ENCODE data around the gene GRM7. TPM values are rescaled to one million over a fixed set of nuclear protein-coding genes. Genes with fewer than 3 reads are reported as not detected.

GRM7 gene
- total and polyA plus RNA-seq, 9 of the 15 experiments (the other 6 are each of a cell fraction or from before 2014, with no cell fraction given), result not detected

DNA sequence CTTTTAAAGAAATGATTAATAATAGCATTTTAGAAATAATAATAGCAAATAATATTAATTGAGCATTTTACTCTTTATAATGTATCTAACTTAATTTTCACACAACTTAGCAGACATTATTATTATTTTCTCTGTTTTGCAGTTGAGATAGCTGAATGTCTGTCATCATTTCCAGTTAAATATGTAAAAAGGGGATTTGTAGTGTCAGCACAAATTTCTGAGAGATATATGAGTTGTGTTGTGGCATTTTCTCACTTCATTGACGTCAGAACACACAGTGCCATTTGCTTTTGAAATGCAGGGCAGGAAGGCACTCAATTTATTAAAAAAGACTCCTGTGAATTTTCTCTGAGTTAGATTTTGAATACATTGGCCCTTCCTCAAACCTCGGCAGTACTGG, 111.0 kb downstream of the GRM7 start:
- Histone ChIP-seq H4K20me1 (replicated peaks; ENCODE audit: control insufficient read depth, insufficient read depth, low read length) (no peaks in the 10 kb centered on the region), H3K4me1 (replicated peaks in 1 of 2; ENCODE audit: control insufficient read depth in 2 of 2, insufficient read depth in 2 of 2, low read length in 2 of 2) (no peaks in the 10 kb centered on the region), H3K27me3 (ENCODE audit: control insufficient read depth in 2 of 2, insufficient read depth in 2 of 2, low read length in 2 of 2) (no peaks in the 10 kb centered on the region), H3K9me3 (replicated peaks; ENCODE audit: control insufficient read depth, insufficient read depth, low read depth, low read length) (no peaks in the 10 kb centered on the region; the same call in none of the 2 replicates), H3K4me2 (ENCODE audit: insufficient read depth, low read length) (no peak overlapping the region), H2AFZ (ENCODE audit: low read depth, low read length) (no peak overlapping the region), H3K4me3 (no peak overlapping the region), H3K79me2 (ENCODE audit: control insufficient read depth, insufficient read depth, low read length) (no peaks in the 10 kb centered on the region), H3K9ac (ENCODE audit: insufficient read depth in 1 of 2, low read depth in 2 of 2, low read length in 2 of 2) (no peak overlapping the region), H3K9me1 (ENCODE audit: control insufficient read depth, insufficient read depth, low read length) (no peaks in the 10 kb centered on the region), H3K36me3 (ENCODE audit: control insufficient read depth, insufficient read depth, low read length) (no peaks in the 10 kb centered on the region), H3K27ac (ENCODE audit: extremely low read depth, low read depth, low read length) (no peak overlapping the region)
- TF ChIP-seq MAFF (IDR thresholded peaks at IDR 0.05; ENCODE audit: low read length), result peak; percentile 16; the same call in 1 of the 2 replicates
- TF ChIP-seq KLF6 (CRISPR knock-in tag; IDR thresholded peaks at IDR 0.05; ENCODE audit: borderline replicate concordance), result no peak
- no peak for TF ChIP-seq BRF1 (IDR thresholded peaks at IDR 0.05; ENCODE audit: borderline replicate concordance, extremely low read depth, insufficient read length)
- TF ChIP-seq MAFG (tag; conservative IDR thresholded peaks at IDR 0.05), result 0 out of 2 replicates have a peak, but pooled peaks have one; percentile 27
- TF ChIP-seq MAFK (IDR thresholded peaks at IDR 0.05; ENCODE audit: low read length), result 0 out of 2 replicates have a peak, but pooled peaks have one; percentile 35
- peak; percentile 19; the same call in 1 of the 2 replicates for TF ChIP-seq C11orf30 (IDR thresholded peaks at IDR 0.05; ENCODE audit: low read depth)
- TF ChIP-seq ZNF316 (IDR thresholded peaks at IDR 0.05), result peak; percentile 64
- WGBS (ENCODE audit: insufficient coverage, low coverage, missing lambda C conversion rate), result 0% methylated on average over 2 of the region's 2 CpGs
- DNase-seq (ENCODE audit: extremely low read depth in 1 of 4, low spot score in 3 of 4) (no peak), ATAC-seq (no peak), FAIRE-seq (no peak)
- in situ Hi-C loops (cut with MboI), result no loop called here
- CTCF ChIA-PET (ENCODE audit: low intra/inter-chr PET ratio), result no interaction called here
- no TSS peak for BruUV-seq (replicated peaks)
- POLR2A ChIA-PET, result no interaction called here
- intact Hi-C loops (cut with micrococcal nuclease), result no loop called here

DNA sequence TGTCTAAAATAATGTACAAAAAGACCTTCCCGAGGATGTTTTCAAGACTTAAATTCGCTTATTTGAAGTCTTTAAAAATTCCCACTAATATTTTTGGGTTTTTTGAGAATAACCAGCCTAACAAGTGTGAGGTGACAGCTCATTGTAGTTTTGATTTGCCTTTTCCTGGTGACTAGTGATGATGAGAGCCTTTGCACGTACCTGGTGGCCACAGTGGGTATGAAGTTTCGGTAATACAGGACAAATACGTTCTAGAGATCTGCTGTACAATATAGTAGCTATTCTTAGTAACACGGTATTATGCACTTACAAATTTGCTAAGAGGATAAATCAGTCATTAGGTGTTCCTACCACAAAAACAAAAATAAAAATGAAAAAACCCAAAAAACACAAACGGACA, 124.9 kb downstream of the GRM7 start:
- DNase-seq (ENCODE audit: extremely low read depth in 1 of 4, low spot score in 3 of 4) (no peak), ATAC-seq (no peak), FAIRE-seq (no peak)
- H3K4me3 ChIP-seq, result no peak overlapping the region
- CTCF ChIA-PET (ENCODE audit: low intra/inter-chr PET ratio), result no interaction called here
- no peaks in the 10 kb centered on the region for H3K9me1 ChIP-seq (ENCODE audit: control insufficient read depth, insufficient read depth, low read length)
- 2% methylated on average over 7 of the region's 7 CpGs for WGBS (ENCODE audit: insufficient coverage, low coverage, missing lambda C conversion rate)
- H3K9ac ChIP-seq (ENCODE audit: insufficient read depth in 1 of 2, low read depth in 2 of 2, low read length in 2 of 2), result no peak overlapping the region
- in situ Hi-C loops (cut with MboI) (no loop called here), intact Hi-C loops (cut with micrococcal nuclease) (no loop called here)
- POLR2A ChIA-PET, result interaction anchor here (0.6 kb wide), 1 partner anchor 75 kb away, joined by 3 read pairs; no protein-coding TSS in a partner anchor
- no peaks in the 10 kb centered on the region for H3K36me3 ChIP-seq (ENCODE audit: control insufficient read depth, insufficient read depth, low read length)
- H4K20me1 ChIP-seq (replicated peaks; ENCODE audit: control insufficient read depth, insufficient read depth, low read length), result no peaks in the 10 kb centered on the region
- H3K9me3 ChIP-seq (replicated peaks; ENCODE audit: control insufficient read depth, insufficient read depth, low read depth, low read length), result no peaks in the 10 kb centered on the region; the same call in 1 of the 2 replicates
- H3K4me2 ChIP-seq (ENCODE audit: insufficient read depth, low read length), result no peak overlapping the region
- no peak overlapping the region for H2AFZ ChIP-seq (ENCODE audit: low read depth, low read length)
- H3K79me2 ChIP-seq (ENCODE audit: control insufficient read depth, insufficient read depth, low read length), result no peaks in the 10 kb centered on the region
- no TSS peak for BruUV-seq (replicated peaks)
- H3K4me1 ChIP-seq (replicated peaks in 1 of 2; ENCODE audit: control insufficient read depth in 2 of 2, insufficient read depth in 2 of 2, low read length in 2 of 2), result no peaks in the 10 kb centered on the region
- no peaks in the 10 kb centered on the region for H3K27me3 ChIP-seq (ENCODE audit: control insufficient read depth in 2 of 2, insufficient read depth in 2 of 2, low read length in 2 of 2)
- no peak overlapping the region for H3K27ac ChIP-seq (ENCODE audit: extremely low read depth, low read depth, low read length)
- no peak for TF ChIP-seq DIDO1 (tag; IDR thresholded peaks at IDR 0.05; ENCODE audit: low read depth)
- no peak for TF ChIP-seq RHOXF2B (CRISPR knock-in tag; conservative IDR thresholded peaks at IDR 0.05)
- TF ChIP-seq ZKSCAN8 (CRISPR knock-in tag; IDR thresholded peaks at IDR 0.05), result no peak
- TF ChIP-seq ZNF277 (CRISPR knock-in tag; IDR thresholded peaks at IDR 0.05; ENCODE audit: borderline replicate concordance), result no peak
- TF ChIP-seq, protein P1, sequence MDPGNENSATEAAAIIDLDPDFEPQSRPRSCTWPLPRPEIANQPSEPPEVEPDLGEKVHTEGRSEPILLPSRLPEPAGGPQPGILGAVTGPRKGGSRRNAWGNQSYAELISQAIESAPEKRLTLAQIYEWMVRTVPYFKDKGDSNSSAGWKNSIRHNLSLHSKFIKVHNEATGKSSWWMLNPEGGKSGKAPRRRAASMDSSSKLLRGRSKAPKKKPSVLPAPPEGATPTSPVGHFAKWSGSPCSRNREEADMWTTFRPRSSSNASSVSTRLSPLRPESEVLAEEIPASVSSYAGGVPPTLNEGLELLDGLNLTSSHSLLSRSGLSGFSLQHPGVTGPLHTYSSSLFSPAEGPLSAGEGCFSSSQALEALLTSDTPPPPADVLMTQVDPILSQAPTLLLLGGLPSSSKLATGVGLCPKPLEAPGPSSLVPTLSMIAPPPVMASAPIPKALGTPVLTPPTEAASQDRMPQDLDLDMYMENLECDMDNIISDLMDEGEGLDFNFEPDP (CRISPR knock-in tag; IDR thresholded peaks at IDR 0.05), result no peak
- TF ChIP-seq DACH1 (IDR thresholded peaks at IDR 0.05; ENCODE audit: partially characterized antibody), result no peak
- TF ChIP-seq HDAC8 (tag; IDR thresholded peaks at IDR 0.05), result no peak
- no peak for TF ChIP-seq TAF15 (IDR thresholded peaks at IDR 0.05; ENCODE audit: low read depth, low read length)

Data from K562 (cell line).